Limb (tissue), 2 donors: ENCODE results near the gene ABL1.

ENCODE experiments used
- DNase-seq, 2 donors: peaks; one replicate each; pipeline ENCODE4 v3.0.0-alpha.2; 2016; ENCODE audit errors: extremely low spot score in 2 of 2

ABL1 gene

DNA sequence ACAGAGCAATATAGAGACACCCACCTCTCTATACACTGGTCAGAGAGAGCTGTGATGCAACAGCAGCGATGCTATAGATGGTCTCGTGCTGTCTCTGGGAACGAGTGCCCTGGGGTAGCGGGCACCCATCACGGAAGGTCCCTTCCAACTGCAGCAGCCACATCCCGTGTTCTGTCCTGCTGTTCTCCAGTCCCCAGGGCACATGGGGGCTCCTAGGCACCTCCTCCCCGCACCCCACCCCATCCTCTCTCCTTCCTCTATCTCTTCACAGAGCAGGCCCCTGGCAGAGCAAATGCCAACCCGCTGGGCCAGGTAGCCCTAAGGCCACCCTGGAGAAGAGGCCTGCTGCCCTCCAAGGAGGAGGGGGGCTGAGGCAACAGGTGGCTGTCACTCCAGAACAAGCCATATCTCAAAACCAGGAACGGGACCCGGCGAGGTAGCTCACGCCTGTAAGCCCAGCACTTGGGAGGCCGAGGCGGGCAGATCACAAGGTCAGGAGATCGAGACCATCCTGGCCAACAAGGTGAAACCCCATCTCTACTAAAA, 95.8 kb downstream of the ABL1 start:
- DNase-seq: no peak

DNA sequence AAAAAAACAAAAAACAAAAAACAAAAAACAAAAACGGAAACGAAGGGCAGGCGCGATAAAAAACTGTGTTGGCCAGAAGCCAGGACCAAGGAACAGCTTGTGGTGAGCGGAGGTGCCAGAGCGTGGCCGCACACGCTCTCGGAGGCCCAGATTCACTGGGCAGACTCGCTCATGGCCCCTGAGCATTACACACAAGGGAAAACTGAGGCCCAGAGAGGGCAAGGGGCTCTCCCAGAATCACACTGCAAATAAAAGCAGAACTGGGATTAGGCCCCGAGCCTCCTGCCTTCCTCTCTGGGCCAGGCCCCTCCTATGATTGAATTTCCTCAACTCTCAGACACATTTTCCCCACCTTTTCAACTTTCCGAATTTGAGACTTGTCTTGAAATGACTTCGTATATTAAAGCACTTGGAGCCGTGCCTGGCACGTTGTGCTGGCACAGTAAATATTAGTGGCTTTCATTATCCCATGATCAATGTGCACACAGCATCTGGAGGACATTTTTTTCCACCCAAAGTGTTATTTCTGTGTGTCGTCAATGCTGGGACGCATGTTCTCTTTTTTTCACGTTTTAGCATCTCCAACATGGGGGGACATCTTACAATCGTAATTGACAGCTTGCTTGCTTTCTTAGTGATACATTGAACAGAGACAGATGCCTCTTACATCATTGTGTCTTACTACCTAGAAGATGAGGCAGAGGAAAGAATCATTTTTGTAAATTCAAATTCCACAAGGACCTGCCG, 96.6 kb downstream of the ABL1 start:
- DNase-seq: peak in 1 of 2 donors; percentile 15

DNA sequence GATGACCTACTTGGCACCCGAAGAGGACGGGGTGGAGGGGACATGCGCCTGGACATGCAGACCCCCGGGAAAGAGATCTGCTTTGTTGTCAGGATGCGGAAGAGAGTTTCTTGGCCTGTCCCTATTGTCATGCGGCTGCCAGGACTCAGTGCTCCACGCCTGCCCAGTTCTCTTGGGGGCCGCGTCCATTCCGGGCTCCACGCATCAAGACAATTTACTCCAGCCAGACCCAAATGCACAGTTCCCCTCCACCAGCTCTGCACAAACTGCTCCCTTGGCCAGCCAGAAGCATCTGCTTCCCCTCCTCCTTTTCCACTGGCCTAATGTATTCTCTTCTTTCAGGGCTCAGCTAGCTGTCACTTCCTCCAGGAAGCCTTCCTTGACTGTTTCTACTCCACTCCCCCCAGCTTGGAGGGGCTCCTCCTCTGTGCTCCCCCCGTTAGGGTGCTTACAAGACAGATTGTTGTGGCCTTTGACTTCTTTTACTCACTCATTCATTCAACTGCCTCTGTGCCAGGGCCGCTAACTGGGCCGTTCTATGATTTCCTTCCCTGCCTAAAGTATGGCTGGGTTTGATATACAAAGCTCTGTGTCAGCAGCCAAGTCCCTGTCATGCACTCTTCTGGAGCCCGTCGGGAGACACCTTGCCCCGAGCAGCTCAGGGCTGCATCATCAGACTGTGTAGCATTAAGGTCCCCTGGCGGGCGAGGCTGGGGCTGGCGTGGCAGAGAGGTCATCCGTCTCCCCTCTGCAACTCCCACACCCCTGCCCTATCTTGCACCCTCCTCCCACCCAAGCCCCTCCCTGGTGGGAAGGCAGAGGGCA, 97.4 kb downstream of the ABL1 start:
- no peak for DNase-seq

DNA sequence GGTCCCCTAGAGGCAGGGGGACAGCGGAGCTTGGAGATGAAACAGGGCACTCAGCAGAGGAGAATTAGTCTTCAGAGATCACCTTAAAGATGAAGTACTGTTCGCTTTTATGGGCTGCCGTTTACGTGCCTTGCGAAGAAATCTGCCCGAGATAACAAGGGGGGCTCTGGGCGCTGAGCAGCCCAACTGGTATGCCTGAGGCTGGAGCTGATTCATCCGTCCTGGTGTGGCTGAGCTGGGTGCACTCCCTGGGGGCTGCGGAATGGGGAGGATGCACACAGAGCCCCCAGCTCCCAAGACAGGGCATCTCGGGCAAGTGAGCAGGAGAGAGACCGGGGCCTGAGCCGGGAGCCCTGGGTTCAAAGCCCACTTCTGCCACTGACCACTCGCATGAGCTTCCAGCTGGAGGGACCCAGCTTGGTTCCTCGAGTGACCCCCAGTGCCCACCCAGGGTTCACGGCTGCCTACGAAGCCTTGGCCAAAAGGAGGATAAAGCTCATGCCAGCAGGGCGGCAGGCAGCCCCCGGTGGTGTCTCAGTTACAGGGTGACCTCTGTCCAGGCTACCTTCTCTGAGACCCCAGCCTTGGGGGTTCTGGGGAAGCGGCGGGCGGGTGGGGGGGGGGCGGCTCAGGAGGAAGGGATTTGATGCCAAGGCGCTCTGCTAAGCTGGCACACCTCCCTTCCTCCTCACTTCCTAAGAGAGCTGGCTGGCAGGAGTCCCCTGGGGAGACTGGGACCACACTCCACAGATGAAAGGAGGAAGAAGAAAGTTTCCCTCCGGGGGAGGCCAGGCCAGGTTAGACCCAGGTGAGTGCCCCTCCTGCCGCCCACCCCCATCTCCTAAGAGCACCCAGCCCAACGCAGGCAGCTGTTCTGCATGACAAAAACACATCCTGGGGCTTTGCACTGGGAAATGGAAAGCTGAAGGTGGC, 98.3 kb downstream of the ABL1 start:
- DNase-seq: no peak

DNA sequence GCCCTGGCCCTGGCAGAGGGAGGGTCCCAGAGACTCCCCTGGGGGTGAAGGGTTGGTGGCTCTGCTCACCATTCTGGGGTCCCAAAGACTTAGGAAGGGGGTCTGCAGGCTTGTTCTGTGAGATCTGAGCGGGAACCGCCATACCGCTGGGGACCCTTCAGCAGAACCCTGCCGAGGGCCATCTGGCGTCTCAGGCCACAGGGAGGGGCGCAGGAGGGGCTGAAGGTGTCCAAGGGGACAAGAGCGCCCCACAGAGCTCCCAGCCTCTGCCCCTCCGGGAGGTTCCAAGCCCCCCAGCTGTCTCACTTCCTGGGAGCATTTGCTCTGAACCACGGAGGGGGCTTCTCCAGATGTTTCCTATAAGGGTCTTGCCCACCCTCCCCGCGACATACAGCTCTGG, 99.2 kb downstream of the ABL1 start:
- DNase-seq: peak in 1 of 2 donors; percentile 20

DNA sequence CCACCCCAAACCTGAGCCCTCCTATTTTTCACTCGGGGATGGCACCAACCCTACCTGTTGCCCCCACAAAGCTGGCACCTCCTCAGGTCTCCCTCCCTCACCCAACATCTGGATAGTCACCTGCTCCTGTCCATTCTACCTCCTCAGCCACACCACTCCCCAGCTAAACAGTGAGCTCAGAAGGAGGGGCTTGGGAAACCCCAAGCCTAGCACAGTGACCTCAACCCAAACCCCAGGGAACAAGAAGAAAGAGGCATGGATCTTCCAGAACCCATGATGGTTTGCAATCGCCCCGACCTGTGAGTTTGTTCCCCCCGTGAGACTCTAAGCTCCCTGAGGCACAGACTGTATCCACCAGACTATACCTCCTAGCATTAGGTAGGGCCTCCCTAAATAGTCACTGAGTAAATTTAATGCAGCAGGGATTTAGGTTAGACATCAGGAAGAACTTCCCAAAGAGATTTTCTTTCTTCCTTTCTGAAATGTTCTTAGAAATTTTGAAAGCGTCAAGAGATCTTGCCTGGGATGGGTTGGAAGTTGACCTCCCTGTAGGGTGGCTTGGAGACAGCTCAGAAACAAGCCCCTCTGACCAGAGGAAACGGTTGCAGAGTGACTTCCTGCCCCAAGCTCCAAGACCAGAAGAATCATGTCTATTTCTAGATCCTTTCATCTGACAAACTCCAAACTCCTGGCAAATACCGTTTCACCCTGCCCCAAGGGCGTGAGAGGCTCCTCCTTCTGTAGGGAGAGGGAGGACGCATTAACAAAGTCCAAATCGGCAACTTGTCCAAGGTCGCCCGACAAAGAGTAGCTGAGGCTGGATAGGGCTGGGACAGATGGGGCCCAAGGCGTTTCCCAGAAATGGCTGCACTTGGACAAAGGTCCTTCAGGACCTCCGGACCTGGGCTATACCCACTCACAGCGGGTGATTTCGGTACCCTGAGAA, 99.9 kb downstream of the ABL1 start:
- DNase-seq: peak in 1 of 2 donors; percentile 21

DNA sequence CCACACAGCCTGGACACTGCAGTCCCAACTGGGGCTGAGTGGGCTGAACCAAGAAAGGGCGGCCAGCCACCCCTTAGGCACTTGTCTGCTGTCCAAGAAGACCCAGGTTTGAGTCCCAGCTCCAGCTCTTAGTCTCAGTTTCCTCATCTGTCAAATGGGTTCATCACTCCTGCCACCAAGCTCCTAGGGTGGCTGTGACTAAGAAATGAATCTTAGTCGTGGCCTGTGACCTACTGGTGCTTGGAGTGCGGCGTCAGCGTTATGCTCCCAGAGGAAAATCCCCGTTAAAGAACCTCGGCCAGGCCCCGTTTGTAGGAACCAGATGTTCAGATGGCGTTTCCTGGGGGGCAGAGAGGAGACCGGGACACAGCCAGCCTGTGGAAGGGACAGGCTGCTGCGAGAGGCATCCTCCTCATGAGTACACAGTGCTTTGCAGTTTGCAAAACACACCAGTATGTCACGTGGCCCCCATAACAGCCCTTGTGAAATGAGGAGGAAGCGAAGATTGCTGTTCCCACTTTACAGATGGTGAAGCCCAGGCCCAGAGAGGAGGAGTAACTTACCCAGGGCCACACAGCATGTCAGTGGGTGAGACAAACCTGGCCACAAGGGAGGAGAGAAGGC, 100.7 kb downstream of the ABL1 start:
- no peak for DNase-seq

DNA sequence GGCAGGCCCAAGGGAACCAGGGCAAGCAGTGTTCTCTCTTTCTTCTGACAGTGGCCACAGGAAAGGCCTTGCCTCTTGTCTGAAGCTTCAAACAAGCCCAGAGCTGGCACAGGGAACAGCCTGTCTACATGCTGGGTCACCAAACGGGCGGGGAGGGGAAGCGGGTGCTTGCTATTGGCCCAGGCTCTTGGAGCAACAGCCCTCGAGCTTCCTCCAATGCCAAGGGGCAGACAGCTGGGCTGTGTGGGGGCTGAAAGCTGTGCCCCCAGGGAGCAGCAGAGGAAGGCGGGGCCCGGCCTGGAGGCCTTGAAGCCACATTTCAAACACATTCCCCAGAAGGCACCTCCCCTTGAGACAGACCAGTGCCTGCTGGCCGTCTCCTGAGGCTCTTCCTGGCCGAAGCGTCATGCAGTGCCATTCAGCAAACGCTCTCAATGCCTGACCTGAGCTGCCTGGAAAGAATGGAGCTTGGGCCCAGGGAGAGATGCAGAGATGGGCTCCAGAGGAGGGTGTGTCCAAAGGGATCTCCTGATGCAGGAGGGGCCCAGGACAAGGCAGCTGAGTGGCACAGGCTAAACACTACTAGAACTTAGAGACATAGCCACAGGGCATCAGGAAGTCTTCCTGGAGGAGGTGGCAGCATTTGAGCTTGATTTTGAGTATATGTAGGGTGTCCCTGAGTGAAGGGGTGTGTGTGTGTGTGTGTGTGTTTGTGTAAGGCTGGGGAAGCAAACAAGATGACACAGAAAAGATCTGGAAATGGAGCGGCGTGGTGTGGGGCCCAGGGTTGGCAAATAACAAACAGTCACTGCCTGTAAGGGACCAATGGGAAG, 101.4 kb downstream of the ABL1 start:
- no peak for DNase-seq
